SK-N-SH (cell line): Measurements from ENCODE around the gene MEF2D. TPM values are rescaled to one million over a fixed set of nuclear protein-coding genes. Genes with fewer than 3 reads are reported as not detected.

Experiments
- CTCF ChIA-PET: fragments of 300-600, 350-600 bp; formaldehyde crosslinking; extraction: SDS; loops from one replicate; lab custom pipeline; 2021; lab: Yijun Ruan, JAX
- POLR2A ChIA-PET: fragments of 350-600 bp; sonication (Branson Sonifier 250); formaldehyde crosslinking; extraction: SDS; loops from one replicate; lab custom pipeline; 2020; ENCODE audit warnings: antibody characterized with exemption, inconsistent platforms; lab: Yijun Ruan, JAX
- DNase-seq: peaks from one replicate; pipeline ENCODE4 v3.0.0; 2012
- H2AFZ ChIP-seq: fragments of 200-600 bp; sonication (generic); 2 replicates; pipeline ENCODE4 v1.8.1; 2016; ENCODE audit warnings: antibody characterized with exemption, mild to moderate bottlenecking, low read depth
- H3F3A ChIP-seq: fragments of 200-600 bp; sonication (generic); replicated peaks from 2 replicates; pipeline ENCODE3; 2016; ENCODE audit warnings: antibody characterized with exemption, mild to moderate bottlenecking; ENCODE audit not compliant: insufficient read depth
- H3K27ac ChIP-seq, 2 experiments: fragments of 200-500 bp in 1 of 2; fragments of 200-600 bp in 1 of 2; sonication (Bioruptor generic) in 1 of 2; sonication (generic), shearing (Covaris generic) in 1 of 2; 2 replicates each; pipeline versions ENCODE4 v1.5.1 to v1.6.1; 2014 to 2016; ENCODE audit warnings: low read depth in 2 of 2, inconsistent platforms in 1 of 2, low read length in 1 of 2, mild to moderate bottlenecking in 1 of 2, mixed read lengths in 1 of 2
- H3K27me3 ChIP-seq: fragments of 200-600 bp; sonication (generic), shearing (Covaris generic); 2 replicates; pipeline ENCODE4 v1.6.1; 2016; ENCODE audit warnings: mixed run types; ENCODE audit not compliant: insufficient read depth
- H3K36me3 ChIP-seq, 2 experiments: fragments of 200-500 bp in 1 of 2; fragments of 200-600 bp in 1 of 2; sonication (Bioruptor generic) in 1 of 2; sonication (generic) in 1 of 2; replicated peaks in 1 of 2; 2 replicates each; pipeline versions ENCODE3 to v1.5.1; 2014 to 2016; ENCODE audit warnings: low read length in 1 of 2, mild to moderate bottlenecking in 1 of 2; ENCODE audit not compliant: insufficient read depth in 2 of 2, control insufficient read depth in 1 of 2
- H3K4me1 ChIP-seq, 2 experiments: fragments of 200-500 bp in 1 of 2; fragments of 200-600 bp in 1 of 2; sonication (Bioruptor generic) in 1 of 2; sonication (generic), shearing (Covaris generic) in 1 of 2; 2 replicates each; pipeline versions ENCODE4 v1.5.1 to v1.6.1; 2014 to 2016; ENCODE audit warnings: low read depth in 1 of 2, low read length in 1 of 2, mixed run types in 1 of 2; ENCODE audit not compliant: insufficient read depth in 2 of 2, control insufficient read depth in 1 of 2
- H3K4me2 ChIP-seq: fragments of 200-600 bp; sonication (generic), shearing (Covaris generic); 2 replicates; pipeline ENCODE4 v1.6.1; 2017; ENCODE audit warnings: mixed run types
- H3K4me3 ChIP-seq, 2 experiments: fragments of 200-500 bp in 1 of 2; fragments of 200-600 bp in 1 of 2; sonication (Bioruptor generic) in 1 of 2; sonication (generic), shearing (Covaris generic) in 1 of 2; 2 replicates each; pipeline versions ENCODE4 v1.5.1 to v1.8.1; 2014 to 2016; ENCODE audit warnings: low read depth in 2 of 2, inconsistent platforms in 1 of 2, low read length in 1 of 2, mild to moderate bottlenecking in 1 of 2, mixed read lengths in 1 of 2, moderate library complexity in 1 of 2
- H3K79me2 ChIP-seq: fragments of 200-600 bp; sonication (generic); 2 replicates; pipeline ENCODE4 v1.8.1; 2017; ENCODE audit warnings: mild to moderate bottlenecking; ENCODE audit not compliant: insufficient read depth
- H3K9ac ChIP-seq: fragments of 200-600 bp; sonication (generic); 2 replicates; pipeline ENCODE4 v1.6.1; 2017; ENCODE audit warnings: mixed run types
- H3K9me2 ChIP-seq: fragments of 200-600 bp; sonication (generic); 2 replicates; pipeline ENCODE4 v1.6.1; 2017; ENCODE audit warnings: mixed run types
- H3K9me3 ChIP-seq: fragments of 200-600 bp; sonication (generic); 2 replicates; pipeline ENCODE4 v1.6.1; 2017; ENCODE audit warnings: mixed run types, mild to moderate bottlenecking, moderate library complexity
- H4K20me1 ChIP-seq: fragments of 200-600 bp; sonication (generic); 2 replicates; pipeline ENCODE4 v1.6.1; 2017; ENCODE audit warnings: mild to moderate bottlenecking, mixed run types; ENCODE audit not compliant: insufficient read depth
- CTCF ChIP-seq: fragments of 200-600 bp; sonication (generic); IDR thresholded peaks from 2 replicates; pipeline ENCODE4 v1.6.1; 2017; ENCODE audit warnings: antibody characterized with exemption, mild to moderate bottlenecking, moderate library complexity
- ELF1 ChIP-seq: IDR thresholded peaks from 2 replicates; pipeline ENCODE4 v1.4.0; 2012
- EP300 ChIP-seq, 2 experiments: IDR thresholded peaks; 2 replicates each; pipeline versions ENCODE4 v1.4.0 to v1.6.1; 2012; ENCODE audit warnings: borderline replicate concordance in 1 of 2, low read depth in 1 of 2, low read length in 1 of 2
- EZH2phosphoT487 ChIP-seq: fragments of 200-600 bp; sonication (generic); IDR thresholded peaks from 2 replicates; pipeline ENCODE4 v1.6.1; 2017; ENCODE audit warnings: low read depth, mixed run types, mild to moderate bottlenecking, antibody characterized with exemption, moderate library complexity, borderline replicate concordance
- FOXM1 ChIP-seq: IDR thresholded peaks from 2 replicates; pipeline ENCODE4 v1.4.0; 2012; ENCODE audit warnings: low read depth, mild to moderate bottlenecking
- GATA2 ChIP-seq: sonication (generic); formaldehyde crosslinking; IDR thresholded peaks from 2 replicates; pipeline ENCODE4 v1.5.0; 2020; ENCODE audit warnings: mild to moderate bottlenecking, missing genetic modification reagents
- IRF3 ChIP-seq: fragments of 150-350 bp; IDR thresholded peaks from 2 replicates; pipeline ENCODE4 v1.6.1; 2016; ENCODE audit warnings: mild to moderate bottlenecking, low read depth, low read length
- JUND ChIP-seq: IDR thresholded peaks from 2 replicates; pipeline ENCODE4 v1.4.0; 2012
- MAX ChIP-seq: IDR thresholded peaks from 2 replicates; pipeline ENCODE4 v1.4.0; 2012; ENCODE audit warnings: low read depth
- MEF2A ChIP-seq: IDR thresholded peaks from 2 replicates; pipeline ENCODE4 v1.4.0; 2012; ENCODE audit warnings: low read depth, borderline replicate concordance
- MXI1 ChIP-seq: IDR thresholded peaks from 2 replicates; pipeline ENCODE4 v1.6.1; 2012; ENCODE audit warnings: mild to moderate bottlenecking, low read depth, low read length, improper control_type of control experiment
- NFIC ChIP-seq: IDR thresholded peaks from 2 replicates; pipeline ENCODE4 v1.4.0; 2012; ENCODE audit warnings: borderline replicate concordance
- PBX3 ChIP-seq: IDR thresholded peaks from 2 replicates; pipeline ENCODE4; 2012
- POLR2AphosphoS5 ChIP-seq: IDR thresholded peaks from 2 replicates; pipeline ENCODE4 v1.6.1; 2012; ENCODE audit warnings: low read depth, low read length
- RCOR1 ChIP-seq: fragments of 150-350 bp; IDR thresholded peaks from 2 replicates; pipeline ENCODE4 v1.6.1; 2017; ENCODE audit warnings: antibody characterized with exemption, low read length
- RXRA ChIP-seq: IDR thresholded peaks from 2 replicates; pipeline ENCODE4 v1.4.0; 2012; ENCODE audit warnings: low read depth, mild to moderate bottlenecking, borderline replicate concordance
- SIN3A ChIP-seq: IDR thresholded peaks from 2 replicates; pipeline ENCODE4 v1.6.1; 2012; ENCODE audit warnings: low read depth, mild to moderate bottlenecking, low read length, moderate library complexity, borderline replicate concordance
- SMC3 ChIP-seq: IDR thresholded peaks from 2 replicates; pipeline ENCODE4 v1.6.1; 2012; ENCODE audit warnings: low read depth, low read length, improper control_type of control experiment
- TAF1 ChIP-seq: IDR thresholded peaks from 2 replicates; pipeline ENCODE4 v1.6.1; 2012; ENCODE audit warnings: low read depth, mild to moderate bottlenecking, low read length, moderate library complexity, borderline replicate concordance
- TCF12 ChIP-seq: IDR thresholded peaks from 2 replicates; pipeline ENCODE4 v1.4.0; 2012
- YY1 ChIP-seq: IDR thresholded peaks from 2 replicates; pipeline ENCODE4 v1.4.0; 2012; ENCODE audit warnings: low read depth, mild to moderate bottlenecking
- ZBTB33 ChIP-seq: IDR thresholded peaks from 2 replicates; pipeline ENCODE4 v1.4.0; 2012; ENCODE audit warnings: low read depth, borderline replicate concordance
- WGBS: methylation state at CpG from one replicate; pipeline ENCODE4 v1.1.6; 2017; ENCODE audit warnings: low lambda C conversion rate; 5-methylcytosine and 5-hydroxymethylcytosine counted together
- polyA plus RNA-seq, 3 experiments: library from polyadenylated mRNA; depleted of rRNA; stranded (reverse); fragments of >200 nt; gene quantifications; 2 replicates each; pipeline ENCODE4 v1.2.3, GENCODE V29; 2012

Gene MEF2D
- polyA plus RNA-seq, 1 of the 3 experiments (the other 2 are of a cell fraction): 14.3 TPM

GRCh38 chr1:156418416-156419070 is 82.0 kb downstream of the MEF2D start (continued):
- TF ChIP-seq ZBTB33 (no peak), YY1 (no peak)

GRCh38 chr1:156417401-156418020 is 83.1 kb downstream of the MEF2D start:
- POLR2A ChIA-PET: no interaction called here
- Histone ChIP-seq H3K27me3 (peaks cover 28% of the 10 kb centered on the region), H3K4me1 (peaks cover 11 to 28% of the 10 kb centered on the region in 2 experiments; a peak in 3 of 4 replicates), H3F3A (peaks cover 4% of the 10 kb centered on the region), H3K27ac (no peak overlapping the region), H3K9me2 (no peaks in the 10 kb centered on the region), H3K79me2 (no peaks in the 10 kb centered on the region), H4K20me1 (no peaks in the 10 kb centered on the region), H3K4me2 (no peak overlapping the region), H2AFZ (no peak overlapping the region), H3K4me3 (no peak overlapping the region), H3K36me3 (no peaks in the 10 kb centered on the region), H3K9ac (no peak overlapping the region), H3K9me3 (no peaks in the 10 kb centered on the region)
- WGBS: 56% methylated on average over 6 of the region's 6 CpGs
- DNase-seq: no peak
- CTCF ChIA-PET: interaction anchor here (3.7 to 29.5 kb wide), 3 partner anchors 16 to 34 kb away, joined by 25 to 412 read pairs (median 46); no protein-coding TSS in a partner anchor
- TF ChIP-seq TCF12 (no peak), ELF1 (no peak), TAF1 (no peak), CTCF (no peak), JUND (no peak), RXRA (no peak), SMC3 (no peak), NFIC (no peak), EZH2phosphoT487 (no peak), RCOR1 (no peak), EP300 (IDR thresholded peaks at IDR 0.05; ENCODE audit: borderline replicate concordance in 1 of 2, low read depth in 1 of 2, low read length in 1 of 2) (no peak), FOXM1 (no peak), PBX3 (no peak), POLR2AphosphoS5 (no peak), MAX (no peak), MEF2A (no peak), GATA2 (CRISPR knock-in tag) (no peak), MXI1 (no peak), SIN3A (no peak), IRF3 (no peak)
